Ramos (cell line): ENCODE measurements around the gene SPATA33.

Experiments used
- in situ Hi-C: fragments of 300-500 bp; cut with MboI; formaldehyde crosslinking; loops from one replicate; pipeline ENCODE4 v1.14.3; 2022; ENCODE audit warnings: low sequenced_read_pairs; ENCODE audit not compliant: unreplicated experiment

Gene SPATA33

GRCh38 chr16:89657442-89658220 lies at the start of gene SPATA33, which contains the start of gene CHMP1A:
Gene SPATA33, plus strand, starts transcription at chr16:89657836. Its CDS starts 76 bp downstream, at chr16:89657912.
Gene CHMP1A, minus strand, starts transcription at chr16:89657708. Its CDS starts 120 bp downstream, at chr16:89657588.
- in situ Hi-C loops = no loop called here

GRCh38 chr16:89607937-89608740 lies 49.5 kb upstream of the SPATA33 start:
- in situ Hi-C loops = no loop called here

GRCh38 chr16:89610108-89610453 lies 47.6 kb upstream of the SPATA33 start:
- in situ Hi-C loops = no loop called here

- in situ Hi-C loops = no loop called here
Measured at GRCh38 chr16:89612415-89613166, 45.0 kb upstream of the SPATA33 start.

- in situ Hi-C loops = no loop called here
Measured at GRCh38 chr16:89613231-89613953, 44.2 kb upstream of the SPATA33 start, which contains the start of gene DPEP1. Gene DPEP1, plus strand, starts transcription at chr16:89613642. Its CDS starts 16,769 bp downstream, at chr16:89630411.

GRCh38 chr16:89613954-89614459 lies 43.6 kb upstream of the SPATA33 start:
- in situ Hi-C loops = no loop called here

- in situ Hi-C loops = no loop called here
Measured at GRCh38 chr16:89615176-89615575, 42.5 kb upstream of the SPATA33 start.

GRCh38 chr16:89615596-89616090 lies 42.0 kb upstream of the SPATA33 start:
- in situ Hi-C loops = no loop called here

GRCh38 chr16:89616623-89617022 lies 41.0 kb upstream of the SPATA33 start:
- in situ Hi-C loops = no loop called here

GRCh38 chr16:89617036-89617435 lies 40.6 kb upstream of the SPATA33 start:
- in situ Hi-C loops = no loop called here

GRCh38 chr16:89618109-89618998 lies 39.3 kb upstream of the SPATA33 start:
- in situ Hi-C loops = no loop called here

- in situ Hi-C loops = no loop called here
Measured at GRCh38 chr16:89619840-89620239, 37.8 kb upstream of the SPATA33 start.

GRCh38 chr16:89620406-89620841 lies 37.2 kb upstream of the SPATA33 start:
- in situ Hi-C loops = no loop called here

GRCh38 chr16:89621136-89621697 lies 36.4 kb upstream of the SPATA33 start:
- in situ Hi-C loops = no loop called here

GRCh38 chr16:89621698-89622409 lies 35.8 kb upstream of the SPATA33 start:
- in situ Hi-C loops = no loop called here

- in situ Hi-C loops = no loop called here
Measured at GRCh38 chr16:89623511-89624261, 34.0 kb upstream of the SPATA33 start.
